Stimulated activated CD4-positive, alpha-beta T cell treated with anti-CD3 and anti-CD28 coated beads, TNF-alpha, amount 100 ng/mL, for 24 hours (primary cell): ENCODE measurements around the gene RPS21.

Source experiments
- DNase-seq, 3 experiments: peaks; one replicate each; pipeline ENCODE4 v3.0.0-alpha.2; 2020; ENCODE audit warnings: low read depth in 3 of 3

RPS21 gene

DNA sequence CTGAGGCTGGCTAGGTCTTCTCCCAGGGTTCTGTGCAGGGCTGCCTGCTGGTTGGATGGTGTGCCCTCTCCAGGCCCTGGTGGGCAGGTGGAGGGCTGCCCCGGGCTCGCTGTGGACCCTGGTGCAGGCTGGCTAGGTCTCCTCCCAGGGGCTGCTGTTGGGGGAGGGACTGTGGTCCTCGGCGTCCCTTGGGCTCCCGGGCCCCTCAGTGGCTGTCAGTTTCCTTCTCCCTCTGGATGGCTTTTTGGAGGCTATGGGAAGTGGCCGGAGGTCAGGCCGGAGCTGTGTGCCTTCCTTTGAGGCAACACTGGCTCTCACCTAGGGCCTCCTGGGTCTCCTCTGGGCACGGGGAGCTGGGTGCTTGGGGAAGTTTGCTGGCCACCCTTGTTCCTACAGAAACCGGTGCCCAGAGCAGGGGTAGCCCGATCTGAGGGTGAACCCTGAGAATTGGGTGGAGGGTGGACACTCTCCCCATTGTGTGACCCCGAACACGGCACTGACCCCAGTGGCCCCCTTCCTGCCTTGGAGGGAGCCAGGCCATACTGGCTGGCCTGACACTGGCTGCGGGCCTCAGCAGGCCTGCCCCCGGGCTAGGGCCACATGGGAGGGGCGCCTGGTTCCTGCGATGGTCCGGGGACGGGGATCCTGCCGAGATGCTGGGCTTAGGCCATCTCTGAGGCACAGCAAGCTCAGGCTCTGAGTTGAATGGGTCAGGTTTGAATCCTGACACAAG lies 24.0 kb downstream of the RPS21 start:
- no peak for DNase-seq

DNA sequence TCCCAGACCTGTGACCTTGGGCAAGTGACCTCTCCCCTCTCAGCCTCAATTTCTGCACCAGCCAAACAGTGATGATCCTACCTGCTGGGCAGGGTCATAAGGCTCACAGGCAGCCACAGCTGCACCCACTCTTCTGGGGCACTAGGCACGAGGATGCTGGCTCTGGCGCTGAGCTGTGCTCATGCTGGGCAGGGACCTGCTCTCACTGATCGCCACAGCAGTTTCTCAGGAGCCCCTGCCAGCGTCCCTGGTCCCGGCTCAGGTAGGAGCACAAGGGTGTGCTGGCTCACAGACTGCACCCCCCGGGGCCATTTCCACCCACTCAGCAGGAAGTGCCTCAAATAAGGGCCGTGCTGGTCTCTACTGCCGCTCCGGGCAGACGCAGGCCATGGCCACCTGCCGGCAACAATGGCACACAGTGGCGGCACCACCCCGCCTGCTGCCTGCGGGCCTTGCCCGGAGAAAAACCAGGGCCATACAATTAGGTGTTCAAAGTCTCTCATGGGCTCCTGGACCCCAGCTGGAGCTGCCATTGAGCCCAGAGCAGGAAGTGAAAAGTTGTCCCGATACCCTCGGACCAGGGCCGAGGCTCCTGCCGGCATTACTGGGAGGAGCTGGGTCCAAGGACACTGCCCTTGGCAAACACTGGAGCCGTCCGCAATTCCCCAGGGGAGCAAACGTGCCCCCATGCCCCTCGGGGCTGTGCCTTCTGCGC lies 24.7 kb downstream of the RPS21 start:
- DNase-seq: no peak

GRCh38 chr20:62412194-62413024 lies 25.5 kb downstream of the RPS21 start:
- no peak for DNase-seq

- no peak for DNase-seq
Measured at GRCh38 chr20:62413025-62413570, 26.2 kb downstream of the RPS21 start.

- no peak for DNase-seq
Measured at GRCh38 chr20:62413896-62414481, 27.1 kb downstream of the RPS21 start.

DNA sequence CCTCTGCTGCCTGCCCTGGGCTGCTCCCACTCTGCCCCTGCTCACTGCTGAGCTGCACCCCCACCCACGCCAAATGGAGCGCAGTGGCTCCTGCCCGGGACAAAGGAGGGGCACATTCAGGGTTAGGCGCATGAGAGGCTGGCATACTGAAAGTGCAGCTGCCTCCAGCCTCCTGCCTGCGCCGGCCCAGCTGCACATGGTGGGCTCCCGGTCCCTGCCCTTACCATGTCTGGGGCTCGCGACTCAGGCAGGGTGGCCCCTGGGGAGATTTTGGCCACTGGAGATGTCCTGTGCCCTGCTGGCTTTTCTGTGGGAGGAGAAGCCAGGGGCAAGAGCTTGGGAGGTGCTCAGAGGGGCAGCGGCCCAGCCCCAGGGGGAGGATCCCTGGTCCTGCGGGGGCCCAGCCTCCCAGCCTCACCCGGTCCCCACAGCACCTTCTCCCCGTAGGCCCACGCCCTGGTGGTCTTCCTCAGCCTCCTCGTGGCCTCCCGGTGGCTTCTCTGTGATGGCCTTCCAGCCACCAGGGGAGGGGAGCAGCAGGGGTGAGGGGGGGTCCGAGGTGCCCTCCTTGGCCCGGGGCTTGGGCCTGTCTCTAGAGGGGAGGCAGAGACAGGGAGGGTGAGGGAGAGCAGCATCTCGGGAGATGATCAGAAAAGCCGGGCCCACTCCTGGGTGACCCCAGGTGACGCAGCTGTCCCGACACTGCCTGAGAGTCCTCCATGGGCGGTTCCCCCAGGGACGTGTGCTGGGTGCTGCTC lies 28.6 kb downstream of the RPS21 start:
- DNase-seq: no peak

GRCh38 chr20:62416651-62417637 lies 30.0 kb downstream of the RPS21 start:
- no peak for DNase-seq

DNA sequence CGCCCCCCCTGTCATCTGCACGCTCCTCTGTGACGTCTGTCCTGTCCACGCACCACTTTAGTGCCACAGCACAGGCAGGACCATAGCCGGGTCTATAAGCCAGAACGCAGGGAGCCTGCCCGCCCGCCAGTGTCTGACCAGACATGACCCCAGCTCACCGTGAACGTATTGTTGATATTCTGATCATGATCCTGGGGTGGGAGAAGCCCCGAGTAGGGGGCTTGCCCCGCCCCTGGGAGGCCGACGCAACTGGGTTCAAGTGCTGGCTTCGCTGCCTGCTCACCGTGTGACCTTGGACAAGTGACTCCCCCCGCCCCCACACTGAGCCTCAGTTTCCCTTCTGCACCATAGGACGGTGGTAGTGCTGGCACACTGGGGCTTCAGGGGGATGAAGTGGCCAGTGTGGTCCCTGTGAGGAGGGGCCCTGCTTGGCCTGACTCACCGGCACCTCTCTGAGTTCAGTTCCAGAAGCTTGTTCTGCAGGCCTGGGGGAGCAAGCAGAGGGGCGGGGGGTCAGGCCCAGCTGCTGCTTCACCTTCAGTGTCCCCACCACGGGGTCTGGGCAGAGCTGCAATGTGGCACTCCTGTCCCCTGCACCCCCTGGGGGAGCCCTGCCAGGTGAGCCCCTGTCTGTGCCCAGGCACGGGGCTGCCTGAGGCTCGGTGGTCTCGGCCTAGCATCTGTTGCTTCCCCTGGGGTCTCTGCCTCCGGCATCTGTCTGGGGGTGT lies 31.2 kb downstream of the RPS21 start:
- no peak for DNase-seq

GRCh38 chr20:62418709-62419487 lies 32.0 kb downstream of the RPS21 start:
- no peak for DNase-seq

GRCh38 chr20:62419759-62420158 lies 32.9 kb downstream of the RPS21 start:
- DNase-seq: no peak

DNA sequence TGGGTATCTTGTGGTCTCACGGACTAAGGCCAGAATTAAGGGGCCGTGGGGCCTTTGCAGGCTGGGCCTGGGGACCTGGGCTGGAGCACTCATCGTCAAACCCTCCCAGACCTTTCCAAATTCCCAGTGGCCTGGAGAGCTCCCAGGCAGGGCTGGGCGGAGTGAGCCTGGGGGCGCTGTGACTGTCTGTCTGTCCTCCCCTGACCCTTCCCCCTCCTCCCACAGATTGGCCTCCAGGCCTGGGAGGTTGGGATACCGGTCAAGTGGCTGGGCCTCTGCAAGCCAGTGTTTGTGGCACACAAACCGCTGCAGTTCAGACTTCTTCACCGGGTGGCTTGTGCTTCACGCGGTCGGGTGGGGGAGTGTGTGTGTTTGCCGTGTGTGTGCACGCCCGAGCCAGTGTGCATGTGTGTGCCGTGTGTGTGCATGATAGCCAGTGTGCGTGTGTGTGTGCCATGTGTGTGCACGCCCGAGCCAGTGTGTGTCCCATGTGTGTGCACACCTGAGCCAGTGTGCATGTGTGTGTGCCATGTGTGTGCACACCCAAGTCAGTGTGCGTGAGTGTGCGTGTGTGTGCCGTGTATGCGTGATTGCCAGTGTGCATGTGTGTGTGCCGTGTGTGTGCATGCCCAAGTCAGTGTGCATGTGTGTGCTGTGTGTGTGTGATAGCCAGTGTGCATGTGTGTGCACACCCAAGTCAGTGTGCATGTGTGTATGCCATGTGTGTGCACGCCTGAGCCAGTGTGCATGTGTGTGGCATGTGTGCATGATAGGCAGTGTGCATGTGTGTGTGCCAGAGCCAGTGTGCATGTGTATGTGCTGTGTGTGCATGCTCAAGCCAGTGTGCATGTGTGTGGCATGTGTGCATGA lies 34.2 kb downstream of the RPS21 start:
- no peak for DNase-seq

DNA sequence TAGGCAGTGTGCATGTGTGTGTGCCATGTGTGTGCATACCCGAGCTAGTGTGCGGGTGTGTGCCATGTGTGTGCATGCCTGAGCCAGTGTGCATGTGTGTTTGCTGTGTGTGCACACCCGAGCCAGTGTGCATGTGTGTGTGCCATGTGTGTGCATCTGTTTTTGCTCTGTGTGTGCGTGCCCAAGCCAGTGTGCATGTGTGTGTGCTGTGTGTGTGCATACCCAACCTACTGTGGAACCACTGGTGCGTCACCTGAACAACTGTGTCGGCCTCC lies 34.8 kb downstream of the RPS21 start:
- no peak for DNase-seq

DNA sequence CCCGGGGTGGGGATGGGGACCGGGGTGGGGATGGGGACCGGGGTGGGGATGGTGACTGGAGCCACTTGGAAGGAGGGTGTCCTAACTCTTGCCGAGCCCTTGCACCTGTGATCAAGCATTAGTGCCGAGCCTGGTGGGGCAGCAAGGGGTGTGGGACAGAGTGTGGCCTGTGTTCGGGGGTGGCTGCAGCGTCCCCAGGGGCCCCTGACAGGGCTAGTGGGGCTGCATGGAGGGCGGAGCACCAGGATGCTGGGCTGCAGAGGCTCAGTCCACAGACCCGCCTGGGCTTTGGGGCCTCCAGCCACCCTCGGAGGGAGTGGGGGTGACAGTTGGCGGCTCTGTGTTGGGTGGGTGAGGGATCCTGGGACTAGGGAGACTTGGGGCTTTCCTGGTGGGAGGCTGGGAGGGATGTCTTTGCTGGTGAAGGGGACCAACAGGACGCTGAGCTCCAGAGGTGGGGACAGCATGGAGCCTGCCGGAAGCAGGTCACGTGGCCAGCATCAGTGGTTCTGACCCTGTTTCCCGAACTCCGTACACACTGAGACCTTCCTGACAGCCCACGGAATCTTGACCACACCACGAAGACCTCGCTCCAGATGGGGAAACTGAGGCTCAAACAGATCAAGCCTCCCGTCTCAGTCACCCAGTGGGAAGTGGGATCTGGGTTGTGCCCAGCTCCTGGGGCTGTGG lies 35.9 kb downstream of the RPS21 start:
- DNase-seq: no peak

DNA sequence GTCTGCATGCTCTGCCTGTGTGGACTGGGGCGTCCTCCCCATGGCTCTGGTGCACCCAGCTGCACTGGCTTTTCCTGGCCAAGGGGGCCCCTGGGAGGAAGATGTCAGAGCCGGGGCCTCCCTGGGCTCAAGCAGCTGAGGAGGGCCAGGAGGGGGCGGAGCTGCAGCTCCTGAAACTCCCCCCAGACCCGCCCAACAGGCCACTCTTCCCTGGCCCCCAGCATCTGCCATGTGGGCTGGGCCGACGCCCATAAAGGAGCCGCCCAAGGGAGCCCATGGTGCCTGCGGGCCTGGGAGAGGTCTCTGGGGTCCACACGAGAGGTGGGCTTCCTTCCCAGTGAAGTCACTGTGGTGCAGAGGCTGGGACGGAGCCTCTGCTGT lies 36.4 kb downstream of the RPS21 start:
- no peak for DNase-seq

- DNase-seq: no peak
Measured at GRCh38 chr20:62424249-62425107, 37.6 kb downstream of the RPS21 start.
